Measurements from ENCODE around the gene SHLD2. TPM values are rescaled to one million over a fixed set of nuclear protein-coding genes. Genes with fewer than 3 reads are reported as not detected.
A peak's percentile ranks its signal among the peaks of the same experiment; 100 is the strongest.
"Not testable (repeated sequence)": the region's sequence is repeated elsewhere in the genome, so short reads cannot be mapped to it uniquely, and the experiment has no call there.

The SHLD2 gene
- total RNA-seq, 4 donors from 2014 or later: 17.1 to 61.6 (median 30.2) TPM

DNA sequence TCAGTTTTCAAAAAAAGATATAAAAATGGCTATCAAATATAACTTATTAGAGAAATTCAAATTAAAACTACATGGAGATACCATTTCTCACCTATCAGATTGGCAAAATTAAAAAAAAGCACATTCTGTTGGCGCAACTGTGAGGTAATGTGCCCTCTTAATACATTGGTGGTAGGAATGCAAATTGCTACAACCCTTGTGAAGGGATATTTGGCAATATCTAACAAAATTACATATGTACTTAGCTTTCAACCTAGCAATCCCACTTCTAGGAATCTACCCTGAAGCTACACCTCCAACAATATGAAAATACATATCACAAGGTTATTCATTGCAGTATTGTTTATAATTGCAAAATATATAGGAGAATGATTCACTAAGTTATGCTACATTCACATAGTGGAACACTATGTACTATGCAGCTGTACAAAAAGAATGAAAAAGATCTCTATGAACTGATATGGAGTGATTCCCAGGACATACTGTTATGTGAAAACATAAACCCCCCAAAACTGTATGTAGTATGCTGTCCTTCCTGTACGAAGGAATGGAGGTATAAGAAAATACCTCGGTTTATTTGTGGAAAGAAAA is 67.8 kb downstream of the SHLD2 start:
- intact Hi-C loops (cut with DNase I; ENCODE audit: low total_unique reads); H3K36me3 ChIP-seq; H3K4me1 ChIP-seq; H3K4me3 ChIP-seq; DNase-seq; H3K27ac ChIP-seq; H3K27me3 ChIP-seq; H3K9me3 ChIP-seq: not testable (repeated sequence)

DNA sequence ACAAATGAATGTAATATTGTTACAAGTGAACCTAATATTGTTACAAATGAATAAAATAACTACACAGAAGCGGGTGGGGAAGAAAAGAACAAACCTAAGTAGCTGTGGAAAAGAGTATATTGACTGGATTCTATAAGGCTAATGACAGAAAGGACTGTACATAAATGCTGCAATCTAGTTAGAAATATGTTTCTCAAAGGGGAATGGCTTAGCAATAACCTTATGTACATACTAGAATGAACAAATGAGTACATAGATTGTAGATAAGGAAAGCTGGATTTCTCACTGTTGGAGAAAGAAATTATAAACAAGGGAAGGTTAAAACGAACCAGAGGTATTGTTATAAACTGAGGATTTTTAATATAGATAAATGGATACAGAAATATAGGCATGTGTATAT is 68.4 kb downstream of the SHLD2 start:
- H3K36me3 ChIP-seq; DNase-seq; H3K4me1 ChIP-seq; H3K27ac ChIP-seq; intact Hi-C loops (cut with DNase I; ENCODE audit: low total_unique reads); H3K9me3 ChIP-seq; H3K27me3 ChIP-seq; H3K4me3 ChIP-seq: not testable (repeated sequence)

DNA sequence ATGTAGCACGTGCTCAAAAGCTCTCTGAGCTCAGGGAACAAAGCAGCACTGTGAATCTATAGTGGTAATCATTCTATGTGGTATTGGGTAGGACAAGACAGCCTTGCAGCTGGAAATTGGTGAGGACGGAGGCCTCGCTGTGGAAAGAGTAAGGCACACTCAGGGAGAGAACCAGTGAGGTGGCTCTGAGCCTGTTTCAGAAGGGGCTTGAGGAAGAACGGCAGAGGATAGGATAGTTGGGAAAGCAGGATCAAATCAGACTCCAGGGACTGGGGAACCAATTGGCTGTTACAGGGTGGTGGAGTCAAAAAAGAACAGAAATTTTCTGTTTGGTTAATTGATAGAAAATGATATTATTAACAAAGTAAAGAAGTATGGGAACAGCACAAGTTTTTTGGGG is 74.9 kb downstream of the SHLD2 start:
- H3K9me3 ChIP-seq; DNase-seq; intact Hi-C loops (cut with DNase I; ENCODE audit: low total_unique reads): not testable (repeated sequence)

DNA sequence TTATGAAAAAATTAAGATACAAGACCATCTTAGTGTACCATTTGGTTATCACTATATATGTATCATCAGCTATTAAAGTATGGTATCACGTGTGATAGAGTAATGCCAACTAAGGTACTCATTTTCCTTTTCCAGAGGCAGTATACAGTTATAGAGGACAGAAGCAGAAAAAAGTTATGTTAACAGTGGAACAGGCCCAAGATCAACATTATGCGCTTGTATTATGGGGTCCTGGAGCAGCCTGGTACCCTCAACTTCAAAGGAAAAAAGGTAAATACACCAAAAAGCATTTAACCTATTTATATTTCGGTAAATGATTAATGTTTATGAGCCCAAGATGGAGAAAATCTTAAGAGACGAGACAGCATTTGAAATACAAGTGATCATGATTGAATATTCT is 75.7 kb downstream of the SHLD2 start:
- H3K4me1 ChIP-seq; intact Hi-C loops (cut with DNase I; ENCODE audit: low total_unique reads); H3K9me3 ChIP-seq; H3K4me3 ChIP-seq; DNase-seq; H3K27me3 ChIP-seq; H3K27ac ChIP-seq; H3K36me3 ChIP-seq: not testable (repeated sequence)

More for the DNA sequence above, 74.9 kb downstream of the SHLD2 start:
- H3K27ac ChIP-seq, H3K27me3 ChIP-seq, H3K36me3 ChIP-seq, H3K4me3 ChIP-seq, H3K4me1 ChIP-seq: not testable (repeated sequence)

DNA sequence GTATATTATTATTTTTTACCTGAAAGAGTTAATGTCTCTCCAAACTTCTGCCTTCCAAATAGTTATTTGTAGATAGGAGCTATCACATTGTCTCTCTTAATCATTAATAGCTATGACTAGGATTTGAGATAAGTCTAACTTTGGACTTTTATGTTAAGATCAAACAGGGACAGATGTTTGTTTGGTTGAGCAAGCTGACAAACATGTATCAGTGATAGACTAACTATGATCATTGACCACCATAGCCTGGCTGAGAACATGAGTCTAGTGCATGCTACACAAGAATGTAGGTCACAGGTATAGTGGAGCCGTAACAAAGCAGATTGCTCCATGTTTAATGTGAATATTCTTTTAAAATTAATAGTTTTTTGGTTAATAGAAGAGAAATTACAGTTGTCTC is 76.7 kb downstream of the SHLD2 start:
- H3K27ac ChIP-seq; intact Hi-C loops (cut with DNase I; ENCODE audit: low total_unique reads); H3K9me3 ChIP-seq; H3K4me1 ChIP-seq; H3K4me3 ChIP-seq; H3K36me3 ChIP-seq; H3K27me3 ChIP-seq; DNase-seq: not testable (repeated sequence)

DNA sequence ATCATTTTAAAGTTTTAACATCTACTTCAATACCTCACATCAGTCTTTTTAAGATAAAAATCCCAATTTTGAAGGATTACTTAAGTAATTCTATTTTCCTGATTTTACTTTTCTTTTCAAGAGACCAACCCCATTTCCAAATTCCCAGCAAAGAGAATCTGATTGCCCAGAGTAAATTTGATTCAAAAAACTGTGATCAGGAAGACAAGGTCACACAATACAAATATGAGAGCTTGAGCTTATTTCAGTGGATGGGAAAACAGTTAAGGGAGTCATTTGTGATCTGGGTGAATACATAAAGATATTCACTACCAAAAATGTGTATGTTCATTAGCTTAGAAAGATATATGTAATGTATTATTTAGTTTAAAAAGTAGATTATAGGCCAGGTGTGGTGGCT is 77.2 kb downstream of the SHLD2 start:
- H3K27me3 ChIP-seq; H3K36me3 ChIP-seq; H3K4me3 ChIP-seq; intact Hi-C loops (cut with DNase I; ENCODE audit: low total_unique reads); H3K9me3 ChIP-seq; DNase-seq; H3K27ac ChIP-seq; H3K4me1 ChIP-seq: not testable (repeated sequence)

DNA sequence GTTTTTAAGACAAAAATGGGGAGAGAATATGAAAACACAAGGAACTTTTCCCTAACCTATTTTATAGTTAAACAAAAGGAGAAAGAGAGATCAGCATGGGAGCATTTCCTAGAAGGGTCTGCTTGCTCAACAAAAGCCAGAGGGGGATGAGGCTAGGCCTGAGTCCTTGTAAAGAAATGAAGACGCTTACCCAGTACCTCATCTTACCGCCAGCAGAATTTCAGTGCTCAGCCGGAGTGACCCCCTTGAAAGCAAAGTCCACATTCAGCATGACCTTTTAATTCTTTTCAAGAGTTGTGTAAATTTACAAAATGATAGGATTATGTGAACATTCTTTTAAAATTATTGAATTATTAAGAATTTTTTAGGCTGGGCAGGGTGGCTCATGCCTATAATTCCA is 82.6 kb downstream of the SHLD2 start:
- H3K4me3 ChIP-seq; intact Hi-C loops (cut with DNase I; ENCODE audit: low total_unique reads); H3K27ac ChIP-seq; DNase-seq; H3K4me1 ChIP-seq; H3K27me3 ChIP-seq; H3K36me3 ChIP-seq; H3K9me3 ChIP-seq: not testable (repeated sequence)

DNA sequence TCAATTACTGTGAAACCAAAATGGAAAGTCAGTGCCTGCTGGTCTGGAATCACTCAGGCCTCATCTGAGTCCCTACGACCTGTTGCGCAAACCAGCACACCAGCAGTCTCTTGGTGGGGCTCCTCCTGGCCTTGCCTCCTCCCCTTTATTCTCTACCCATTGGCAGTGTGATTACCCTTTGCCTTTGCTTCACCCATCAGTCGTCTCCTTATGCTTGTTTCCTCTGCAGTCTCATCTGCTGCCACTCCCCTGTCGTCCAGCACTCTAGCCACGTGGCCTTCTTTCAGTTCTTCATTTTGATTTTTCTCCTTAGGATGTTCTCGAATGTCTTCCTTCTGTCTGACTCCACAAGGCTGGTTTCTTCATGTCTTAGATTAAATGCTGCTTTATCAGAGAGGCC is 89.4 kb downstream of the SHLD2 start:
- H3K9me3 ChIP-seq; intact Hi-C loops (cut with DNase I; ENCODE audit: low total_unique reads); H3K4me3 ChIP-seq; H3K27me3 ChIP-seq; H3K4me1 ChIP-seq; H3K36me3 ChIP-seq; H3K27ac ChIP-seq; DNase-seq: not testable (repeated sequence)

DNA sequence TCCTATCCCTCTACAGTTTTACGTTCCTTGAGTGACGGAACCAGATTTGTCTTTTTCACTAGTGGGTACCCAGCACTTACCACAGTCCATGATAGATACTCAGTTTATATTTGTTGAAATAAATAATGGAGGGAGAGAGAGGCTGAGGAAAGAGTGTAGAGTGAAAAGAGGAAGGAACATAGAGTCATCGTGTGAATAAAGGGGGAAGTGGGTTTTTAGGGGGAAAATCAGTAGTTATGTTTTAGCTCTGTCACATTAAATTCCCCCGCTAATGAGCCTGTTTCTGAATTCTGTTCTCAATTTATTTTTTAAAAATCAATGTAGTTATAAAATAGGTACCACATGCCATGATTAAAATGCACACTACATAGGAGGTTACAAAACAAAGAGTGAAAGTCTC is 91.0 kb downstream of the SHLD2 start:
- H3K4me1 ChIP-seq; H3K27ac ChIP-seq; H3K9me3 ChIP-seq; intact Hi-C loops (cut with DNase I; ENCODE audit: low total_unique reads); DNase-seq; H3K36me3 ChIP-seq; H3K27me3 ChIP-seq; H3K4me3 ChIP-seq: not testable (repeated sequence)

DNA sequence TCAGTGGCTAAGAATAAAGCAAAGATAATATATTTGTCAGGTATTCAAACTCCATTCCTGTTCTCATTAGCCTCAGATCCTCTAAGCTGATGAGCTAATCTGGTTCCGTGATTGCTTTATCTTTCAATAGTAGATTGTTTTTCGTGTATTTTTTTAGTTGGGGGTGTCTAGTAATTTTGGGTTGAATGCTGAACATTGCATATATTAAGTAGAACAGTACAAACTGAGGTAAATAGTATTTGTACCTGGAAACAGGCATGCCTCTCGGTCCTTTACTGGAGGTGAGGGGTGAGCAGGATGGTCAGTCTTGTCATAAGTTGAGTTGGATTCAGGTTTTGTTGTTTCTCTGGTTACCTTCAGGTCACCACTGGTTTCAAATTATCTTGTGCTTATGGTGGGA is 92.6 kb downstream of the SHLD2 start:
- H3K27ac ChIP-seq; DNase-seq; H3K27me3 ChIP-seq; H3K4me1 ChIP-seq; intact Hi-C loops (cut with DNase I; ENCODE audit: low total_unique reads); H3K9me3 ChIP-seq; H3K4me3 ChIP-seq; H3K36me3 ChIP-seq: not testable (repeated sequence)

DNA sequence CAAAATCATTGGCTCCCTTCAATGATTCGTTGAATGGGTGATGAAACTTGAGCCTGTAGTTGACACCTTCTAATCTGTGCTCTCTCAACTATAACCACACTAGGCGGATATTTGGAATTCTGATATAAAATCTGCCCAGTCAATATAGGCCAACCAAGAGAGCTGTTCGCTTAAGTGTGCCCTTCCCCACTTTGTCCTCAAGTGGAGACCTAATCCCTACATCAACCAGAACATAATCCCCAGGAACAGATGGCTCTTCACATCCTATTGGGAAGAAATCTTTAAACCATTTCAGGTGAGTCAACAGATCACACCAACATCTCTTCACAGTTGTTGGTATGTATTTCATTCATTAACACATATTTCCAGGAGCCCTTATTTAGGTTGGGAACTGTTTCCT is 96.8 kb downstream of the SHLD2 start:
- DNase-seq; intact Hi-C loops (cut with DNase I; ENCODE audit: low total_unique reads); H3K27me3 ChIP-seq; H3K27ac ChIP-seq; H3K9me3 ChIP-seq; H3K36me3 ChIP-seq; H3K4me1 ChIP-seq; H3K4me3 ChIP-seq: not testable (repeated sequence)

DNA sequence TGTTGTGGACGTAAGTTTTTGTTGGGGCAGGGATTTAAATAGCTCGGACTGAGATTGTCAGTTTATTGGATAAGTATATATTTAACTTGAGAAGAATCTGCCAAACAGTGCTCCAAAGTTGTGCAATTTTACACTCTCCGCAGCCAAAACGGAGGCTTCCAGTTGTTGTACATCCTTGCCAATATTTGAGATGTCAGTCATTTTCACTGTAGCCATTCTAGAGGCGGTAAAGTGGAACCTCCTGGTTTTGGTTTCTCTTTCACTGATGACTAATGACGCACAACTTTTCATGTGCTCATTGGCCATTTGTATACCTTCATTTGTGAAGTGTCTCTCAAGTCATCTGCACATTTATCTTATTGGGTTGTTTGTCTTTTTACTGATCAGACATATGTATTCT is 105.9 kb downstream of the SHLD2 start:
- H3K36me3 ChIP-seq; intact Hi-C loops (cut with DNase I; ENCODE audit: low total_unique reads); H3K4me3 ChIP-seq; H3K4me1 ChIP-seq; H3K27me3 ChIP-seq; H3K9me3 ChIP-seq; H3K27ac ChIP-seq: not testable (repeated sequence)
- DNase-seq: peak; percentile 33 to 49

DNA sequence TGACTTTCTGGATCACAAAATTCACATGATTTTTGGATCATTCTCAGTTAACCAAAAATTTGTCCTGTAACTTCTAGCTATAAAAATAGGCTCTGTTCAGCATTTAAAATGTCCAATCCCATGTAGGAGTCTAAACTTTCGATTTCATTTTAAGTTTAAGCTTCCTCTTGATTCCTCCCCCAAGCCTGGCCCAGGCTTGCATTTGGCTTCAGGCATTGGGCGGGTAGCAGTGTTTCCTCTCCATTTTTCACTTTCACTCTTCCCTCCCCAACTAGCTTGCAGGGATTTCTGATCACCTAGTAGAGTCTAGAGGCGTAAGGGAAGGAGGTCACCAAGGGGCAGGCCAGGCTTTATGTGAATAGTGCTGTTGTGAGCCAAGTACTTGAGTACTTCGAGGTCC is 109.8 kb downstream of the SHLD2 start:
- H3K27me3 ChIP-seq; H3K4me1 ChIP-seq; DNase-seq; H3K4me3 ChIP-seq; intact Hi-C loops (cut with DNase I; ENCODE audit: low total_unique reads); H3K9me3 ChIP-seq; H3K36me3 ChIP-seq: not testable (repeated sequence)
- peak overlapping the region; percentile 82 to 86 for H3K27ac ChIP-seq

DNA sequence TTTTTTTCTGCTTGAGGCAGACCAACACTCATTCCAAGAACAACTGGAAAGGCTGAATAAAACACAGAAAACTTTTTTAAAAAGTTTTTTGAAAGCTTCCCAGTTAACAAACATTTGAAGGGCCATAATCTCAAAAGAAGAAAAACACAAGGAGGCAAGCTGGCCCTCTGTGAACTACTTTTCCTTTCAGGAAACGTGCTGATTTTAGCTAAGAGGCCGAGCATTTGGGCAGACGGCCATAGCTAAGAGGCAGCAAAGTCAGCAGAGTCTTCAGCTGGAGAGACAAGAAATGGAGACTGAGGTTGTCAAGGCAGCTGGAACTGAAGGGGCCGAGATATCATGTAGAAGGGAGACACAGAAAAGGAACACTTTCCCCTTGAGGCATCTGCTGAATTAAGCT is 111.9 kb downstream of the SHLD2 start:
- H3K4me3 ChIP-seq; intact Hi-C loops (cut with DNase I; ENCODE audit: low total_unique reads); H3K36me3 ChIP-seq; H3K27me3 ChIP-seq; H3K4me1 ChIP-seq; H3K9me3 ChIP-seq; DNase-seq: not testable (repeated sequence)
- peak overlapping the region in 1 of 2 donors; percentile 49 for H3K27ac ChIP-seq

Measured in uterus (tissue), 4 donors.